GM21423 (cell line): ENCODE measurements around the gene MOSMO.
A peak's percentile ranks its signal among the peaks of the same experiment; 100 is the strongest.

Experiments
- ATAC-seq: cut with Tn5 transposase; IDR thresholded peaks from one replicate; pipeline ENCODE4 v1.9.1; 2021; ENCODE audit warnings: mild to moderate bottlenecking, moderate library complexity; ENCODE audit not compliant: unreplicated experiment

MOSMO gene

GRCh38 chr16:22007509-22008214 lies at the start of gene MOSMO:
Gene MOSMO, plus strand, starts transcription at chr16:22008111. Its CDS starts 191 bp downstream, at chr16:22008302.
- ATAC-seq = peak; percentile 45

DNA sequence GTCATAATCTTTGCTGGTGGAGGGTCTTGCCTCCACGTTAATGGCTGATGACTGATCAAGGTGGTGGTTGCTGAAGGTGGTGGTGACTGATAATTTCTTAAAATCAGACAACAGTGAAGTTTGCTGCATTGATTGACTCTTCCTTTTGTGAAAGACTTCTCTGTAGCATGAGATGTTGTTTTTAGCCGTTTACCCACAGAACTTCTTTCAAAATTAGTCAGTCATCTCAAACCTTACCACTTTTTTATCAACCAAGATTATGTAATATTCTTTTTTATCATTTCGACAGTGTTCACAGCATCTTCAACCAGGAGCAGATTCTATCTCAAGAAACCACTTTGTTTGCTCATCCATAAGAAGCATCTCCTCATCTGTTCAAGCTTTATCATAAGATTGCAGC lies 48.9 kb upstream of the MOSMO start:
- no peak for ATAC-seq

DNA sequence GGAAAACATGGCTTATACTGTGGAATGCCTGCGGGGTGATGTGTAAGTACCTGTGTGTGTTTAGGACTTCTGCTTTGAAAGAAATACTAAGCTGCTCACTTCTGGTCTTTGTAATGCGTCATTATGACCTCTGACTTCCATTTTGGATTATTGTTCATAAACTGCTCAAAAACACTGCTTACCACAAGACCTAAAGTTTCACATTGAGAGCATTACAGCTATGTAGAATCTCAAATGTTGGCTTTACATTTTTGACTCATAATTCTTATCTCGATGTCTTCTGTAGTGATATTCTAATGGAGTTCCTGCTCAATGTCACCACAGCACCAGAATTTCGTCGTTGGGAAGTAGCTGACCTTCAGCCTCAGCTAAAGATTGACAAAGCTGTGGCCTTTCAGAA lies 45.4 kb upstream of the MOSMO start:
- no peak for ATAC-seq

- no peak for ATAC-seq
Measured at GRCh38 chr16:21963887-21964286, 44.0 kb upstream of the MOSMO start.

DNA sequence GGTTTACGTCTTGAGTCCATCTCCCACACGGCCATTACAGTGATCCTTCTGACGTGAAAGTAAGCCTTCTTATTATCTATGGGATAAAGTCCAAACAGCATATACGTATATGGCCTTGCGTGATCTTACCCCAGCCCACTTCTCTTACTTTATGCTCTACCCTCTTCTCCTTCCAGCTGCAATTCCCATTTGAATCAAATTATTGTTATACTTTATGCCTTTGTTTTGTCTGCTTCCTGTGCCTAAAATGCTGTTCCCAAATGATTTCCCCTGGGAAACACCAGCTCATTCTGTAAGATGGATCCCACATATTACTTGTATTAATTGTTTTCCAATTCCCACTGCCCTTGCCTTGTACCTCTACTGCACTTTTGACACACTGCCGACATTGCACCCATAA lies 43.6 kb upstream of the MOSMO start:
- ATAC-seq = no peak

DNA sequence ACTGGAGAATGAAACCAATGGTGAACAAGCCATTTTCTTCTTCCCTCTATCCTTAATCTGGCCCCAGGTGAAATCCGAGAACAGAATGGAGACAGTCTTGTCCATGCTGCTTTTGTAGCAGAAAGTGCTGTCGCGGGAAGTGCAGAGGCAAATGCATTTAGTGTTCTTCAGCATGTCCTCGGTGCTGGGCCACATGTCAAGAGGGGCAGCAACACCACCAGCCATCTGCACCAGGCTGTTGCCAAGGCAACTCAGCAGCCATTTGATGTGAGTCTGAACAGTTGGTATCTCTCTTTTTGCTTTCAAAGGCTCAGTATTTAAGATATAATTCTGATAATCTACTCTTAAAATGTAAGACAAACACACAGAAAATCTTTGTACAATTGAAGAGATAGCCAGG lies 36.1 kb upstream of the MOSMO start:
- no peak for ATAC-seq

GRCh38 chr16:21973945-21974344 lies 34.0 kb upstream of the MOSMO start:
- no peak for ATAC-seq

GRCh38 chr16:21980032-21980431 lies 27.9 kb upstream of the MOSMO start:
- no peak for ATAC-seq

GRCh38 chr16:21982108-21982507 lies 25.8 kb upstream of the MOSMO start:
- ATAC-seq = no peak

GRCh38 chr16:21984062-21984461 lies 23.8 kb upstream of the MOSMO start:
- no peak for ATAC-seq

- ATAC-seq = no peak
Measured at GRCh38 chr16:21985524-21985923, 22.4 kb upstream of the MOSMO start.

- no peak for ATAC-seq
Measured at GRCh38 chr16:21986692-21987246, 21.1 kb upstream of the MOSMO start.

DNA sequence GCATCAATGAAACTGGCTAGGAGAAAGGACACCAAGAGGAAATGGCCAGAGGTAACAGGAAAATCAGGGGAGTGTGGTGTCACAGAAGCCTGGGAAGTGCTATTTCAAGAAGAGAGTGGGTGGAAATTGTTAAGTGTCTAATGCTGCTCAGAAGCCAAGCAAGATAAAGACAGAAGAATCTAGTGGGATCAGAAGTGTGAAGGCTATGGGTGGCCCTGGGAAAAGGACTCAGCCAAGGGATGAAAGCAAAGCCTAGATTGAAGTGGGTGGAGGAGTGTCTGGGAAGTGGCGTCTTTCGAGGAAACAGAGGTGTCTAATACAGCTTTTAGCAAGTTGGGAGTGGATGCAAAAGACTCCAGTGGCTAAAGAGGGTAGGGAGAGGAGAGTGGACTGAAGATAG lies 20.4 kb upstream of the MOSMO start:
- no peak for ATAC-seq

GRCh38 chr16:21989133-21989532 lies 18.8 kb upstream of the MOSMO start:
- no peak for ATAC-seq

GRCh38 chr16:21989751-21990150 lies 18.2 kb upstream of the MOSMO start:
- ATAC-seq = no peak

DNA sequence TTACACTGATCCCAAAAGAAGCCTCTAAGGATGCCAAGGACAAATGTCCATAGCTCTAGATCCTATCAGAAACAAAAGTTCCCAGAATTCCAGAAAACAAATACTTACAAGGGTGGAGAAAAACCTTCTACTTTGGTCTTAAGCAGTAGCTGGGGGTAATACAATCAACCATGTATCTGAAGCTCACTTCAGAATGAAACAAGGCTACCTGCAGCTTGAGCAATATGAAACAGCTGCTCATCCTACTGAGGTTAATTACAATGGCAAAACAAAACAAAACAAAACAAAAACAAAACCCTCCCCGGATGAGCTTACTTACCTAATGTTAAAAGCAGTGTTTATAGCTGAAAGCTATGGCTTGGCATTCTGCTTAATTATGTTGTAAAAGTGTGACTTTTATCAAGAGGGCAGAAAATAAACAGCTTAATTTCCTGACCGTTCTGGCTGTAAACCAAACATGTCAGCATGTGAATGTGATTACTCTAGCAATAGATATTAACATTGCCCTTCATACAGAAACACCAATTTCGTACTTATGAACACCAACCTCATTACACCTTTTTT lies 17.4 kb upstream of the MOSMO start:
- no peak for ATAC-seq

DNA sequence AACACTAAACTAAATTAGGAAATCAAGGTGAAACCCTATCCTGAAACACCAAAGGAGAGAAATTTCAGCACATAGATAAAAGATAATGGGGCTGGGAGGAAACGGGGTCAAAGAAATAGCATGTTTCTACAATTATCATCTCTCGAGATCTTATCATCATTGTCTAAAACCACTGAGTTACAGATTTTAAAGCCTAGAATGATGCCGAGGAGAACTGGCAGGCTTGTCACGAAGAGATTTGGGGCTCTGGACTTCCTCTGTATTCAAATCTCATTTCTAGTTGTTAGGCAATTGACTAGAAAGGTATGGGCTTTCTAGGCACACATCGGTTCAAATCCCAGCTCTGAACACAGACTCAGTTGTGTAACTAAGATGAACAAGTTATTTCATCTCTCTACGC lies 16.3 kb upstream of the MOSMO start:
- ATAC-seq = no peak

DNA sequence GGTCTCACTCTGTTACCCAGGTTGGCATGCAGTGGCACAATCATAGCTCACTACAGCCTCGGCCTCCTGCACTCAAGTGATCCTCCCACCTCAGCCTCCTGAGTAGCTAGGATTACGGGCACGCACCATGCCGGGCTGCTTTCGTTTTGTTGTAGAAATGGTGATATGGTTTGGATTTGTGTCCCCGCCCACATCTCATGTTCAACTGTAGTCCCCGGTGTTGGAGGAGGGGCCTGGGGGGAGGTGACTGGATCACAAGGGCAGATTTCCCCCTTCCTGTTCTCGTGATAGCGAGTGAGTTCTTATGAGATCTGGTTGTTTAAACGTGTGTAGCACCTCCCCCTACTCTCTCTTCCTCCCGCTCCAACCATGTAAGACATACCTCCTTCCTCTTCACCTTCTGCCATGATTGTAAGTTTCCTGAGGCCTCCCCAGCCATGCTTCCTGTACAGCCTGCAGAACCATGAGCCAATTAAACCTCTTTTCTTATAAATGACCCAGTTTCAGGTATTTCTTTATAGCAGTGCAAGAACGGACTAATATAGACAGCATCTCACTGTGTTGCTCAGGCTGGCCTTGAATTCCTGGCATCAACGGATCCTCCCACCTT lies 12.9 kb upstream of the MOSMO start:
- no peak for ATAC-seq

GRCh38 chr16:21996923-21997696 lies 10.8 kb upstream of the MOSMO start:
- ATAC-seq = no peak

DNA sequence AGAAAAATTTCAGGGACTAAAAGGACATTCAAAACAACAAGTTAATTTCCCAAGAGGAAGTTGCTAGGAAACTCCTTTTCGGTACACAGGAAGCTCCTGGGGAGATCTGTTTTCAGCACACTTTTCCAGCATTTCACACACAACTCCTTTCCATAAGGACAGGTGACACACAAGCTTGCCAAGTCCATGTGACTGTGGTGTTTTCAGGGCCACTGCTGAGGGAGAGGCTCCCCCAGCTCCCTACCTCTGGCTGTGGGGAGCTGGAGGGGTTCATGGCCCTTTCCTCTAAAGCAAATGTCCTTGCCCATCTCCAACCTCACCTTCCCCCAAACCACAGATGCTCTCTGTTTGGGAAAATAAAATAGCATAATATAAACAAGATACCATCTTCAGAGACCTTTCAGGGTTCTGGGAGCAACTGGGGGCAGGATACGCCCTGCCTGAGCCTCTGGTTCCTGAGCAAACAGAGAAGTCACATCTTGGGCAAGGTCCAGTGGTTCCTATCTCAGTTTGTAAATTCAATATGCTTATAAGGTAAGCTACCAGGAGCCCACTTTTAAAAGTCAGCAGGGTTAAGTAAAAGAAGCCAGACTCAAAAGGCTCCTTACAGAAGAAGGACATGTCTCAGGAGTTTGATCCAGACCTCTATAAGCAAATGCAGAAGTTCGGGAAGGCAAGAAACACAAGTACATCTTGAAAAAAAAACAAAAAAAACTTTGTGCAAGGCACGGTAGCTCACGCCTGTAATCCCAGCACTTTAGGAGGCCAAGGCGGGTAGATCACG lies 10.0 kb upstream of the MOSMO start:
- ATAC-seq = no peak

DNA sequence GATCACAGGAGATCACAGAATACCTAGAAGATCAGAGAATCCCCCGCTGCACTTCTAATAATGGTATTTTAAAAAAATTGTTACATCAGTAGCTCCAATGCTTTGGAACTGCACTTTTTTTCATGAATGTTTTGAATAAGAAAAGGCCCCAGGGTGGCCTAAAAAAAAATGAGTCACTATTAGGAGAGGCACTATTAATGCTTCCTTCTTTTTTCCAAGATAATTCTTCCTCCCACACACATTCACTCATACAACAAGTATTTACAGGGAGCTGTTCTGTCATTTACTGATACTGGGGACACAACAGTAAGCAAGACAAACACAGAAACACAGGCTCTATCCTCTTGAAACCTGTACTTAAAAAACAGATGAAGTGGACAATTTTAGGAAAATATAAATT lies 6.3 kb upstream of the MOSMO start:
- no peak for ATAC-seq
